RWPE2 (cell line): ENCODE measurements around the gene FREM3.

Experiments
- ATAC-seq: fragments of 200-7000 bp; cut with Tn5 transposase; 3 replicates; pipeline ENCODE4 v1.9.1; 2021; ENCODE audit warnings: low read depth
- DNase-seq: peaks from one replicate; pipeline ENCODE4 v3.0.0-alpha.2; 2020; ENCODE audit warnings: low spot score
- H3K27ac ChIP-seq: fragments of 450-650 bp; 2 replicates; pipeline ENCODE4 v1.5.1; 2017; ENCODE audit warnings: mild to moderate bottlenecking; ENCODE audit not compliant: poor library complexity, severe bottlenecking
- H3K27me3 ChIP-seq: fragments of 250-450 bp; sonication (Bioruptor Pico); 2 replicates; pipeline ENCODE4 v1.5.1; 2021; ENCODE audit warnings: mild to moderate bottlenecking, moderate library complexity; ENCODE audit not compliant: insufficient read depth, poor library complexity, severe bottlenecking
- H3K36me3 ChIP-seq: fragments of 250-450 bp; sonication (Bioruptor Pico); 2 replicates; pipeline ENCODE4 v1.5.1; 2020; ENCODE audit warnings: low read depth, mild to moderate bottlenecking, moderate library complexity
- H3K4me1 ChIP-seq: fragments of 250-450 bp; sonication (Bioruptor Pico); 2 replicates; pipeline ENCODE4 v1.5.1; 2021; ENCODE audit warnings: mild to moderate bottlenecking, moderate library complexity; ENCODE audit not compliant: insufficient read depth, poor library complexity, severe bottlenecking
- H3K4me3 ChIP-seq: fragments of 250-450 bp; sonication (Bioruptor Pico); 2 replicates; pipeline ENCODE4 v1.5.1; 2021; ENCODE audit warnings: mild to moderate bottlenecking, moderate library complexity; ENCODE audit not compliant: severe bottlenecking
- H3K9me3 ChIP-seq: fragments of 250-450 bp; sonication (Bioruptor Pico); 2 replicates; pipeline ENCODE4 v1.5.1; 2021; ENCODE audit warnings: mild to moderate bottlenecking, moderate library complexity; ENCODE audit not compliant: severe bottlenecking
- CTCF ChIP-seq: fragments of 450-650 bp; IDR thresholded peaks from one replicate; pipeline ENCODE4 v1.5.1; 2017; ENCODE audit warnings: mild to moderate bottlenecking, moderate library complexity; ENCODE audit not compliant: poor library complexity, severe bottlenecking

Gene FREM3

GRCh38 chr4:143668930-143669552, 31.4 kb downstream of the FREM3 start:
- Histone ChIP-seq H3K27ac (no peak overlapping the region), H3K9me3 (no peaks in the 10 kb centered on the region), H3K36me3 (no peaks in the 10 kb centered on the region), H3K4me3 (no peak overlapping the region), H3K27me3 (no peaks in the 10 kb centered on the region), H3K4me1 (no peaks in the 10 kb centered on the region)
- no peak for DNase-seq
- no peak for TF ChIP-seq CTCF
- ATAC-seq: no peak

- Histone ChIP-seq H3K4me3 (no peak overlapping the region), H3K27ac (no peak overlapping the region), H3K36me3 (no peaks in the 10 kb centered on the region), H3K4me1 (no peaks in the 10 kb centered on the region), H3K9me3 (no peaks in the 10 kb centered on the region), H3K27me3 (no peaks in the 10 kb centered on the region)
- TF ChIP-seq CTCF: no peak
- DNase-seq: no peak
- no peak for ATAC-seq
Observed at GRCh38 chr4:143667461-143667860, 33.0 kb downstream of the FREM3 start.

GRCh38 chr4:143658336-143658735, 42.1 kb downstream of the FREM3 start:
- no peaks in the 10 kb centered on the region for H3K27me3 ChIP-seq
- DNase-seq (no peak), ATAC-seq (no peak)
- H3K4me3 ChIP-seq: no peak overlapping the region
- TF ChIP-seq CTCF: no peak
- H3K36me3 ChIP-seq: no peaks in the 10 kb centered on the region
- no peaks in the 10 kb centered on the region for H3K9me3 ChIP-seq
- H3K4me1 ChIP-seq: no peaks in the 10 kb centered on the region
- no peak overlapping the region for H3K27ac ChIP-seq

- Histone ChIP-seq H3K9me3 (no peaks in the 10 kb centered on the region), H3K27ac (no peak overlapping the region), H3K27me3 (no peaks in the 10 kb centered on the region), H3K4me3 (no peak overlapping the region), H3K36me3 (no peaks in the 10 kb centered on the region), H3K4me1 (no peaks in the 10 kb centered on the region)
- ATAC-seq (no peak), DNase-seq (no peak)
- TF ChIP-seq CTCF: no peak
Observed at GRCh38 chr4:143654571-143654970, 45.9 kb downstream of the FREM3 start.

GRCh38 chr4:143653031-143653430, 47.4 kb downstream of the FREM3 start:
- H3K4me3 ChIP-seq: no peak overlapping the region
- H3K27me3 ChIP-seq: no peaks in the 10 kb centered on the region
- H3K9me3 ChIP-seq: no peaks in the 10 kb centered on the region
- H3K4me1 ChIP-seq: no peaks in the 10 kb centered on the region
- no peak for DNase-seq
- no peak overlapping the region for H3K27ac ChIP-seq
- no peak for TF ChIP-seq CTCF
- H3K36me3 ChIP-seq: no peaks in the 10 kb centered on the region
- ATAC-seq: no peak
